ENCODE results near the gene PPIF.

Gene PPIF

GRCh38 chr10:79304479-79305087 lies 42.7 kb upstream of the PPIF start:
- no peaks in the 10 kb centered on the region for H3K4me1 ChIP-seq (ENCODE audit: control insufficient read depth, low read length)
- TF ChIP-seq CTCF (IDR thresholded peaks at IDR 0.05; ENCODE audit: low read depth, low read length, poor library complexity, severe bottlenecking), result no peak
- TF ChIP-seq EZH2phosphoT487 (IDR thresholded peaks at IDR 0.05; ENCODE audit: borderline replicate concordance, low read length), result no peak
- no peaks in the 10 kb centered on the region for H3F3A ChIP-seq (ENCODE audit: control insufficient read depth, insufficient read depth)
- no peak overlapping the region for H3K27ac ChIP-seq (ENCODE audit: low read depth, low read length)
- H4K20me1 ChIP-seq (ENCODE audit: control insufficient read depth, insufficient read depth, low read depth, low read length), result no peaks in the 10 kb centered on the region; the same call in 1 of the 2 replicates
- no peaks in the 10 kb centered on the region for H3K27me3 ChIP-seq (ENCODE audit: control insufficient read depth, low read length)
- H3K4me3 ChIP-seq (ENCODE audit: low read length), result no peak overlapping the region
- peaks cover 36% of the 10 kb centered on the region for H3K36me3 ChIP-seq (ENCODE audit: control insufficient read depth, low read length)
- H3K79me2 ChIP-seq (ENCODE audit: control insufficient read depth, low read length), result no peaks in the 10 kb centered on the region
- no peaks in the 10 kb centered on the region for H3K9me2 ChIP-seq (replicated peaks; ENCODE audit: control insufficient read depth, low read length)
- H3K4me2 ChIP-seq (ENCODE audit: low read length), result no peak overlapping the region
- H3K9me3 ChIP-seq (ENCODE audit: control insufficient read depth, insufficient read depth, low read length), result no peaks in the 10 kb centered on the region

- Histone ChIP-seq H4K20me1 (ENCODE audit: control insufficient read depth, insufficient read depth, low read depth, low read length) (no peaks in the 10 kb centered on the region; the same call in 1 of the 2 replicates), H3K4me3 (ENCODE audit: low read length) (no peak overlapping the region), H3K79me2 (ENCODE audit: control insufficient read depth, low read length) (no peaks in the 10 kb centered on the region), H3K27me3 (ENCODE audit: control insufficient read depth, low read length) (no peaks in the 10 kb centered on the region), H3K4me2 (ENCODE audit: low read length) (no peak overlapping the region), H3F3A (ENCODE audit: control insufficient read depth, insufficient read depth) (no peaks in the 10 kb centered on the region), H3K27ac (ENCODE audit: low read depth, low read length) (no peak overlapping the region), H3K4me1 (ENCODE audit: control insufficient read depth, low read length) (no peaks in the 10 kb centered on the region), H3K9me3 (ENCODE audit: control insufficient read depth, insufficient read depth, low read length) (no peaks in the 10 kb centered on the region), H3K36me3 (ENCODE audit: control insufficient read depth, low read length) (peaks cover 32% of the 10 kb centered on the region), H3K9me2 (replicated peaks; ENCODE audit: control insufficient read depth, low read length) (no peaks in the 10 kb centered on the region)
- TF ChIP-seq EZH2phosphoT487 (IDR thresholded peaks at IDR 0.05; ENCODE audit: borderline replicate concordance, low read length), result no peak
- TF ChIP-seq CTCF (IDR thresholded peaks at IDR 0.05; ENCODE audit: low read depth, low read length, poor library complexity, severe bottlenecking), result no peak
Observed at GRCh38 chr10:79305515-79305914, 41.8 kb upstream of the PPIF start.

- H4K20me1 ChIP-seq (ENCODE audit: control insufficient read depth, insufficient read depth, low read depth, low read length), result no peaks in the 10 kb centered on the region; the same call in 1 of the 2 replicates
- H3K4me3 ChIP-seq (ENCODE audit: low read length), result no peak overlapping the region
- H3K4me1 ChIP-seq (ENCODE audit: control insufficient read depth, low read length), result no peaks in the 10 kb centered on the region
- no peaks in the 10 kb centered on the region for H3K9me3 ChIP-seq (ENCODE audit: control insufficient read depth, insufficient read depth, low read length)
- H3K27ac ChIP-seq (ENCODE audit: low read depth, low read length), result no peak overlapping the region
- no peaks in the 10 kb centered on the region for H3K9me2 ChIP-seq (replicated peaks; ENCODE audit: control insufficient read depth, low read length)
- H3F3A ChIP-seq (ENCODE audit: control insufficient read depth, insufficient read depth), result no peaks in the 10 kb centered on the region
- peaks cover 28% of the 10 kb centered on the region for H3K36me3 ChIP-seq (ENCODE audit: control insufficient read depth, low read length)
- H3K27me3 ChIP-seq (ENCODE audit: control insufficient read depth, low read length), result no peaks in the 10 kb centered on the region
- H3K79me2 ChIP-seq (ENCODE audit: control insufficient read depth, low read length), result no peaks in the 10 kb centered on the region
- no peak overlapping the region for H3K4me2 ChIP-seq (ENCODE audit: low read length)
- TF ChIP-seq CTCF (IDR thresholded peaks at IDR 0.05; ENCODE audit: low read depth, low read length, poor library complexity, severe bottlenecking) (no peak), EZH2phosphoT487 (IDR thresholded peaks at IDR 0.05; ENCODE audit: borderline replicate concordance, low read length) (no peak)
Observed at GRCh38 chr10:79305988-79306387, 41.3 kb upstream of the PPIF start.
